Gastroesophageal sphincter (tissue), 4 donors: ENCODE measurements around the gene PATL1. TPM values are rescaled to one million over a fixed set of nuclear protein-coding genes. Genes with fewer than 3 reads are reported as not detected.

ENCODE experiments used
- ATAC-seq: fragments of 150-250 bp; one replicate; pipeline ENCODE4 v1.9.1; 2016; ENCODE audit warnings: mild to moderate bottlenecking, moderate library complexity
- H3K27ac ChIP-seq, 4 donors: fragments of 200-600 bp; sonication (generic) in 3 of 4; 1 replicate in 3 of 4; 2 replicates in 1 of 4; pipeline ENCODE4 v1.5.1; 2016 to 2019
- H3K27me3 ChIP-seq: fragments of 200-600 bp; sonication (generic); one replicate; pipeline ENCODE4 v1.5.1; 2019
- H3K36me3 ChIP-seq, 2 donors: fragments of 200-600 bp; sonication (generic); one replicate each; pipeline ENCODE4 v1.5.1; 2019; ENCODE audit warnings: control low read depth in 1 of 2
- H3K4me1 ChIP-seq, 3 donors: fragments of 200-600 bp; sonication (generic); 1 replicate in 2 of 3; 2 replicates in 1 of 3; pipeline ENCODE4 v1.5.1; 2016 to 2019; ENCODE audit warnings: control low read depth in 2 of 3
- H3K4me3 ChIP-seq, 2 donors: fragments of 200-600 bp; sonication (generic); one replicate each; pipeline ENCODE4 v1.5.1; 2019; ENCODE audit warnings: mild to moderate bottlenecking in 1 of 2, moderate library complexity in 1 of 2
- H3K9me3 ChIP-seq, 3 donors: fragments of 200-600 bp; sonication (generic); one replicate each; pipeline ENCODE4 v1.5.1; 2017 to 2019; ENCODE audit warnings: control low read depth in 2 of 3
- CTCF ChIP-seq, 4 experiments: fragments of 200-600 bp in 2 of 4; fragments of 450-650 bp in 2 of 4; sonication (generic) in 1 of 4; IDR thresholded peaks; one replicate each; pipeline ENCODE4 v1.5.1; 2017 to 2019; ENCODE audit warnings: antibody characterized with exemption in 4 of 4, mild to moderate bottlenecking in 2 of 4, moderate library complexity in 2 of 4
- EP300 ChIP-seq: sonication (generic); formaldehyde crosslinking; IDR thresholded peaks from one replicate; pipeline ENCODE4 v1.6.1; 2017; ENCODE audit warnings: antibody characterized with exemption, mild to moderate bottlenecking
- POLR2A ChIP-seq, 2 donors: fragments of 450-650 bp; IDR thresholded peaks; one replicate each; pipeline ENCODE4 v1.6.1; 2017; ENCODE audit warnings: antibody characterized with exemption in 2 of 2, mild to moderate bottlenecking in 2 of 2, moderate library complexity in 1 of 2
- POLR2AphosphoS5 ChIP-seq: sonication (generic); formaldehyde crosslinking; IDR thresholded peaks from one replicate; pipeline ENCODE4 v1.6.1; 2017; ENCODE audit warnings: antibody characterized with exemption
- WGBS, 2 donors: methylation state at CpG; one replicate each; pipeline ENCODE4 v1.1.5; 2018; ENCODE audit warnings: low coverage in 1 of 2; 5-methylcytosine and 5-hydroxymethylcytosine counted together
- total RNA-seq, 4 donors: library from RNA; depleted of rRNA; stranded (reverse); fragments of >200 nt; gene quantifications; one replicate each; pipeline ENCODE4 v1.1.0, GENCODE V29; 2016

Gene PATL1
- total RNA-seq, 4 donors from 2014 or later, result 13.9 to 16.3 (median 15.5) TPM

DNA sequence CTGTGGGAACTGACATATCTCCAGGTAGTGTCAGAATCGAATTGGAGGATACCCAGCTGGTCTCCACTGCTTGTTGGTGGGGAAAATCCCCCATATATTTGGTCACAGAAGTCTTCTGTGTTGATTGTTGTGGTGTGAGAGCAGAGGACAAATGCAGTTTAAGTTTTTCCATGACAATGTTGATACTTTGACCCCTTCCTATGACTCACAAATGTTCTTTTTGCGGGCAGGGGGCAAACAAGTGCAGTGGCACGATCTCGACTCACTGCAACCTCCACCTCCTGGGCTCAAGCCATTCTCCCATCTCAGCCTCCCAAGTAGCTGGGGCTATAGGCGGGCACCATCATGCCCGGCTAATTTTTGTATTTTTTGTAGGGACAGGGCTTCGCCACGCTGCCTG lies 7.4 kb upstream of the PATL1 start:
- H3K4me1 ChIP-seq, result no peaks in the 10 kb centered on the region
- no peak overlapping the region for H3K27ac ChIP-seq
- 68 to 88% methylated on average over 3 to 8 of the region's 8 CpGs for WGBS, 2 donors
- no peak for ATAC-seq
- no peaks in the 10 kb centered on the region for H3K36me3 ChIP-seq
- H3K9me3 ChIP-seq, result no peaks in the 10 kb centered on the region
- no peaks in the 10 kb centered on the region for H3K27me3 ChIP-seq
- TF ChIP-seq POLR2AphosphoS5, result no peak
- H3K4me3 ChIP-seq, result no peak overlapping the region

DNA sequence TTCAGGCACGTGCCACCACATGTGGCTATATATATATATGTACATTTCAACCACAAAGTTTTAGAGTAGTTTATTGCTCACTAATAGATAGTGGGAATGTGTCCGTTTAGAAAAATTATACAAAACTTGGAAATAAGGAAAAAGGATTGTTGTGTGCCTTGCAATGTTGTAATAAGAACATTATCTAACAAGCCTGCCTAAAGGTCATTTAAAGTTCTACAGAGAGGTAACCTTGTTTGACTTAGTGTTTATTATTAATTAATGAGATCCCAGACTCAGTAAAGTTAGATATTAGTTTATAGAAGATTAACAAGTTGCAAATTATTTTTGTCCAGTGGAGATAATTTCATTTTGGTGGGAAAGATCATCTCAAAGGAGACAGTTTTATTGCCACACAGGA lies 5.5 kb upstream of the PATL1 start:
- ATAC-seq, result no peak
- no peaks in the 10 kb centered on the region for H3K36me3 ChIP-seq
- H3K4me3 ChIP-seq, result no peak overlapping the region
- TF ChIP-seq EP300, result no peak
- TF ChIP-seq CTCF (IDR thresholded peaks at IDR 0.05), result no peak
- TF ChIP-seq POLR2A (IDR thresholded peaks at IDR 0.05), result no peak
- no peak for TF ChIP-seq POLR2AphosphoS5
- WGBS, 2 donors, result 54 to 84% methylated on average over 2 of the region's 2 CpGs
- H3K27ac ChIP-seq, result no peak overlapping the region
- no peaks in the 10 kb centered on the region for H3K9me3 ChIP-seq
- peaks cover 0 to 12% (median 7%) of the 10 kb centered on the region in 3 donors for H3K4me1 ChIP-seq
- H3K27me3 ChIP-seq, result no peaks in the 10 kb centered on the region

GRCh38 chr11:59673291-59673690 lies 4.5 kb upstream of the PATL1 start:
- WGBS, 2 donors, result 94% methylated on average over 2 of the region's 2 CpGs; no CpG with 5 or more reads in 1 of the 2 donors
- H3K4me3 ChIP-seq, result no peak overlapping the region
- ATAC-seq, result no peak
- no peak for TF ChIP-seq CTCF (IDR thresholded peaks at IDR 0.05)
- no peaks in the 10 kb centered on the region for H3K36me3 ChIP-seq
- H3K4me1 ChIP-seq, result peaks cover 0 to 14% (median 7%) of the 10 kb centered on the region in 3 donors
- H3K27ac ChIP-seq, result no peak overlapping the region
- H3K9me3 ChIP-seq, result no peaks in the 10 kb centered on the region
- H3K27me3 ChIP-seq, result no peaks in the 10 kb centered on the region

- H3K36me3 ChIP-seq, result peaks cover 0 to 3% of the 10 kb centered on the region in 2 donors
- H3K4me1 ChIP-seq, result peaks cover 6 to 32% (median 7%) of the 10 kb centered on the region in 3 donors
- 86 to 90% methylated on average over 5 to 7 of the region's 11 CpGs for WGBS, 2 donors
- no peaks in the 10 kb centered on the region for H3K9me3 ChIP-seq
- H3K27me3 ChIP-seq, result no peaks in the 10 kb centered on the region
- H3K4me3 ChIP-seq, result no peak overlapping the region
- TF ChIP-seq POLR2A (IDR thresholded peaks at IDR 0.05) (no peak), EP300 (no peak)
- ATAC-seq, result no peak
- no peak overlapping the region for H3K27ac ChIP-seq
Measured at GRCh38 chr11:59671471-59671870, 2.6 kb upstream of the PATL1 start.

- ATAC-seq, result peak; percentile 10
- Histone ChIP-seq H3K9me3 (no peaks in the 10 kb centered on the region), H3K36me3 (peaks cover 0 to 22% of the 10 kb centered on the region in 2 donors), H3K4me1 (peaks cover 6 to 44% (median 7%) of the 10 kb centered on the region in 3 donors), H3K27ac (peak overlapping the region; percentile 78 to 97 (median 94)), H3K4me3 (peak overlapping the region; percentile 96 to 97), H3K27me3 (no peaks in the 10 kb centered on the region)
- TF ChIP-seq CTCF (IDR thresholded peaks at IDR 0.05) (peak in 1 of 4 experiments; percentile 15), EP300 (no peak), POLR2AphosphoS5 (no peak), POLR2A (IDR thresholded peaks at IDR 0.05) (no peak)
- 3% methylated on average over 12 of the region's 22 CpGs; no CpG with 5 or more reads in 1 of the 2 donors for WGBS, 2 donors
Measured at GRCh38 chr11:59669611-59670009, 773 bp upstream of the PATL1 start.

- WGBS, 2 donors, result 0% methylated on average over 7 to 12 of the region's 39 CpGs
- TF ChIP-seq EP300, result no peak
- peak in 3 of 4 experiments; percentile 36 to 40 (median 37) for TF ChIP-seq CTCF (IDR thresholded peaks at IDR 0.05)
- peaks cover 6 to 56% (median 11%) of the 10 kb centered on the region in 3 donors for H3K4me1 ChIP-seq
- ATAC-seq, result peak; percentile 48
- H3K9me3 ChIP-seq, result no peaks in the 10 kb centered on the region
- H3K27ac ChIP-seq, result peak overlapping the region; percentile 92 to 97 (median 94)
- peak overlapping the region; percentile 96 to 97 for H3K4me3 ChIP-seq
- no peaks in the 10 kb centered on the region for H3K27me3 ChIP-seq
- H3K36me3 ChIP-seq, result peaks cover 0 to 34% of the 10 kb centered on the region in 2 donors
Measured at GRCh38 chr11:59668188-59668949, 468 bp downstream of the PATL1 start.
